Inferior parietal cortex (tissue), 1 donor: Measurements from ENCODE around the gene TMEM95.
A peak's percentile ranks its signal among the peaks of the same experiment; 100 is the strongest.
"Not testable (repeated sequence)": the region's sequence is repeated elsewhere in the genome, so short reads cannot be mapped to it uniquely, and the experiment has no call there.

Experiments used
- DNase-seq: peaks from one replicate; pipeline ENCODE4 v3.0.0-alpha.2; 2016; ENCODE audit errors: extremely low spot score

The TMEM95 gene

DNA sequence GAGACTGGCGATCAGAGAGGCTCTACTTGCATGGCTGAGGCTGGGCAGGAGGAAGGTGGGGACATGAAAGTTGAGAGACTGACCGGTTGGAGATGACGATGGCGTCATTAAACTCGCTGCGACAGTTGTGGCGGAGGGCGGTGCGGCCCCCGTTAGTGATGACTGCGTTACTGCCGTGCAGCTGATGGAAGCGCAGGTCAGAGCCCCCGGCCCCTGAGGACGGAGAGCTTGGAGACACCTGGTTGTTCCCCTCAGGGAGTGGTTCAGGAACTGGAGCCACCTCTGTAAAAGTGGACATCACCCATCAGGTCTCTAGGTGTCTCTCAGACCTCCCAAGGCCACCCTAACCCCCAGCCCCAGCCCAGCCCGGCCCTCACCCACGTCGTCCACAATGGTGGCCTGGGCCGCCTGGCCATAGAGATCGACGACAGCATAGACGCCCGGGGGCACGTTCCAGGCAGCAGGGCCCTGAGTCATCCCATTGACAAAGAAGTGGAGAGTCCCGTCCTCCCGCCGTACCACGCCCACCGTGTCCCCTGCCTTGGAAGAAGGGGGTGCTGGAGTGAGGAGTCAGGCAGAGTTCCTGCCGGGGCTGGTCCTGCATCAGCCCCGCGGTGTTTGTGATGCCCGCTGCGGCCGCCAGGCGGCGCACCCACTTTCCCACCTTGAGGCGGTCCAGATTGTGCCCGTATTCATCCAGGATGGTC lies 31.1 kb upstream of the TMEM95 start:
- DNase-seq: no peak

DNA sequence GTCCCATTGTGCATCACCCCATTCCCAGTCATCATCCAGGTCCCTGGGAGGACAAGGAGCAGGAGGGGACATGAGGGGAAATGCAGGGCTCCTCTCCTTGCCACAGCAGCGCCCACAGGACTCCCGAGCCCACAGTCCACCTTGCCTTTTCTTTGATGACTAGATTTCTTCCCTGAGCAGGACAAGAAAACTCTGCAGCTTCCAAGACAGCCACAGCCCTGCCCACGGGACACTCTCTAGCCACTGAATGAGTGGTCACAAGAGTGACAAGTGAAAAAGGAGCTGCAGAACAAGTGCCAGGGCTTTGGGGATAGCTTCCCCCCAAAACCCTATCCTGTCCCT lies 30.5 kb upstream of the TMEM95 start:
- no peak for DNase-seq

DNA sequence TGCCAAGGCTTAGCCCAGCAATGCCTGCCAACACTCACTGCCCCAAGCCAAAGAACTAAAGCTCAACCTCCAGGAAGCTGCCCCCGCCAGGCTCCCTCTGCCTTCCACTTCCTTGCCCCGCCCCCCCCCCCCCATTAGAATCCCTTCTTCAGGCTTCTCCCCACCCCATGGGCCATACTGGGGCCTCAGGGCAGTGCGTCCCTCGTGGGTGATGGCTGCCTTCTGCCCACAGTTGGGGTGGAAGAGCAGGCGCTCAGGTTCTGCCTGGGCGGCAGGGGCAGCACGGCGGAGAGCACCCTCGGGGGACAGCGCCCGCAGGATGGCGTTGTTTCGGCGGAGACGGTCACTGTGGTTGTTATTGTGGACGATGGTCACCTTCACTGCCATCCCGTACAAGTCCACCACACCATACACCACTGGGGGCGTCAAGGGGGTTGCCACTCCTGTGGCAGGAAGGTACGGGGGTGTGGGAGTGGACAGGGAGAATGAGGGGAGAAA lies 29.9 kb upstream of the TMEM95 start:
- DNase-seq: no peak

DNA sequence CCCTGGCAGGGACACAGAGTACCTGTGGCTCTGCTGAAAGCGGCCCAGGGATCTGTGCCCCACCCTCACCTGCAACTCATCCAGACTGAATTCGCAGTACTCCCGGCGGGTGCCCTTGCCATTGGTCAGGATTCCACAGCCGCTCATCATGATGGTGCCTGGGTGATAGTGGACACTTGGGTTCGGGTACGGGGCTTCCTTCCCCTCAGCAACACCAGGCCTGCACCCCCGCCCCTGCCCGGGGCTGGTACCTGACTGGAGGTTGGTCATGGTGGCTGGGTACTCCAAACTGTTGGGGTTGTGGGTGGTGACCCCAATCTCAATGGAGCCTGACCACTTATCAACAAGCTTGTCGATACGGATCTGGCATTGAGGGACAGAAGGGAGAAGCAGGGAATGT lies 28.8 kb upstream of the TMEM95 start:
- DNase-seq: no peak

DNA sequence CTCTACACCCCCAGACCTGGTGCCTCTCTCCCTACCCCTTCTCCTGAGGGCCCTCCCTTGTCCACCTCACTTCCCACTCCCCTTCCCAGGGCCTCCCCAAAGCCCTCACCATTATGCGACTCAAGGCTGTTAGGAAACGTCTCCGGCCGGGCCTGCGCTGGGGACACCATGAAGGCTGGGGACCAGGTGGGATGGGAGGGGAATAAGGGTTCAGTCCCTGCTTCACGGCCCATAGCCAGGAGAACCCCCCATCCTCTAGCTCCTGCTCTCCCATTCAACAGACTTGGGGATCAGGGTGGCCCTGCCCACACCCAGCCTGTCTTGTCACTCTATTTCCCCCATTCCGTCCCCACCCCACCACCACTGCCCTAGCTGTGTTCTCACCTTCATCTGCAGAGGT lies 27.9 kb upstream of the TMEM95 start:
- no peak for DNase-seq

DNA sequence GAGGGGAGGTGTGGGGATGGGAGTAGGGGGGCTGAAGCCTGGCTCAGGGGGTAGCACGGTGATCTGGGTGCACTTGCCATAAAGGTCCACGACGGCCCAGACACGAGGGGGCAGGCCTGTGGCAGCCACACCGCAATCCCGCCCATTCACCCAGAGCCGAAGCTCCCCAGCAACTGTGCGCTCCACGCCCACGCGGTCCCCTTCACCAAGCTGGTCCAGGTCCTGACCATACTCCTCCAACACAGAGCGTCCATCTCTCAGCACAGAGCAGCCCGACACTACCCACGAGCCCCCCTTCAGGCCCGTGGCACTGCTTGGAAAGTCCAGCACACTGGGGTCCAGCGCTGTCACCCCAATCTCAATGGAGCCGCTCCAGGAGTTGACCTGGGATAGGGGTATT lies 27.5 kb upstream of the TMEM95 start:
- no peak for DNase-seq

DNA sequence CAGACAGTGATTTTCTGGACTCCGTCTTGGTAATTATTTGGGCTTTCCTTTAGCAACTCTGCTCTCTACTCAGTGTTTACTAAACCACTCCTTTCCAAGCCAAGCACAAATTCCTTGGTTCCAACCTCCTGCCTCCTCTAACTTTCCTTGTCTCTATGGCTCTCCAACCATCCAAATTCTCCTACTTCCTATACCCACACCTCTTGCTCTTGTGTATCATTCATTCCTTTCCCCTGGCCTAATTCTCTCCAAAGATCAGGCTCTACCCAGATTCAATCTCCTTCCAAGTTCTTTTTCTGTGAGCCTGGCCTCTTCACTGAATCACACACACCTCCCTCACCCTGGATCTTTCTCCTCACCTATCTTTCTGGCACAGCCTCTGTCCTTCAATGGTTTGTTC lies 26.9 kb upstream of the TMEM95 start:
- no peak for DNase-seq

DNA sequence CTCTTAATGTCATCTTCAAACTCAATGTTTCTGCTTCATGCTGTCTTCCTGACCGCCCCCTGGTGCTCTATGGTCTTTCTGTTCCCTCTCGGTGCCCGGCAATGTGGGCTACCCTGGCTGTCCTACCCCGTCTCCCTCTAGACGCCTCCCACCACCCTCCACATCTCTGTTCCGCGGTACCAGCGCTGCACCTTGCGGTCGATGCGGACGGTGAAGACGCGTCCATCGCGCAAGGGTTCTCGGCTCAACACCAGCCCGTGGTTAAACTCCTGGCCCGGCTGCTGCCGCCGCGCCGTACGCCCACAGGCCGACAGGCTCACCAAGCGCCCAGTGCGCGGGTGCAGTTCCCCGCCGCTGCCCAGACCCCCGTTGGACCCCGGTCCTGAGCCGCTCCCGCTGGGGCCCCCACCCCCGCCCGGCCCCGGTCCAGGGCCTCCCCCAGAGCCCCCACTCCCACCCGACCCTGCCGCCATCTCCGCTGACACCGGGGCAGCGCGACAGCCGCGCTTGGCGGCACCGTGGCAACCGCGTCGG lies 26.0 kb upstream of the TMEM95 start, which contains the start of gene NEURL4:
TSS of gene NEURL4 (minus strand) at position 496 of the 534 bp plus-strand sequence. CDS start at position 473, 23 bp downstream.
- DNase-seq: no peak

DNA sequence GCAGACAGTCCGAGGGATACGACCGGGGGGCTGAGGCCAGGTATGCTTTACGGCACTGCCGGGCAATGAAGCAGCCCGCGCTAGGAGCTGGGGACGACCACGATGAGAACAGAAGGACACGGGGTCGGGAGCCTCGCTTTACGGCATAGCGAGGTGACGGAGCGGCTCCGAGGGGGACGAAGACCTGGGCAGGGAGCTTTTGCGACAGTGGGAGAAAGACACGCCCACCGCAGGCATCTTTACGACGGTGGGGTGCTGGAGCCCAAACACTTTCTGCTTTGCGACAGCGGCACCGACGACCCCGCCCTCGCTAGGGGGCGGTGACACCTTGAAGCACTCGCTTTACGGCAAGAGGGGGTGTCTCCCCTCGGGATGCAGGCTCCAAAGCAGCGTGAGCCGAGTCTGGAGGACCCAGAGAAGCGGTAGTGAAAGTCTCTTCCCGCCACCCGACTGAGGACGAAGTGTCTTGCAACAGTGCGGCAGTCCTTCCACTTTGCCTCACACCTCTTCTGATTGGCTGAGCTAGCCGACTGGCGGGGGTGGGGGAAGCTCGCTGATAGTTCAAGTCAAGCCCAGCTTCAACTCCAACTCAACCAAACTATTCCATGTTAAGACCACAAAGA lies 25.5 kb upstream of the TMEM95 start:
- DNase-seq: peak; percentile 98

DNA sequence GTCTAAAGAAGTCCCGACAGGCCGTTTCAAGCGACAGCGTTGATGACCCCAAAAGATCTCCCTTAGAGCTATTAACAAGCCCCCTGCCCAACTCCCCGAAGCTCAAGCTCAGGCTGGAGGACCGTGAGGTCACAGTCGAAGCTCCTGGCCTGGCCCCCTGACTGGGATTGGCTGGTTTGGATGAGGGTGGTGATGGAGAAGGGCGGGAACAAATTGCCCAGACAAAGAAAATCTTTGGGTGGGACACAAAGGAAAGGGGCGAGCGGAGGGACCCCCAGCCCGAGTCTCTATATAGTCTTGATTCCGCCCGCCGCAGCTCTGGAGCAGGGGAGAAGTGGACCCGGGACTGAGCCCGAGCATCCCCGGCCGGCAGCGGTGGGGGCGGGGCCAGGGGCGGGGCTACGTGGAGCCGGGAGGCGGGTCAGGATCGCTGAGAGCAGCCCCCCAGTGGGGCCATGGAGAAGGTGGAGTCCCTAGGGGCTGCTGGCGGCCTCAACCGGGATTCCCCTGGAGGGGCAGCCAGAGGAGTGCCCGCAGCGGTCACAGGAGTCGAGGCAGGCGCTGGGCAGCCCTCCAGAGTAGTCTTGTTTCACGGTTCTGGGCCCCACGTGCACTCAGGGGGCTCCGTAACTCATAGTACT lies 24.8 kb upstream of the TMEM95 start:
- DNase-seq: peak; percentile 70

DNA sequence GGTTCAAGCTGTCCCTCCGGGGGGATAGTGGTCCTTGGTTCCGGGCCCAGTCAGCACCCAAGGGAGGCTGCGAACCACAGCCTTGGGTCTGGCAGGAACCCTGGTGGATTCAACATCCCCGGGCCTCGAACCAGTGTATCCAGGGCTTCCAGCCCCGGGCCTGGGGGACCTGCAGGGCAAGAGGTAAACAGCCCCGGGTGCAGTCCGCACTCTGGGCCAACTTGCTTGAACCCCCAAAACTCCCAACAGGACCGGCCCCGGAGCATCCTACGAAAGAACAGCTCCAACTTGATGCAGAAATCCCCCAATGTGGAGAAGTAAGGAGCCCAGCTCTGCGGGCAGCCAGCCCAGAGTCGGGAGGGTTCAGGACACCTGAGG lies 24.3 kb upstream of the TMEM95 start:
- no peak for DNase-seq

DNA sequence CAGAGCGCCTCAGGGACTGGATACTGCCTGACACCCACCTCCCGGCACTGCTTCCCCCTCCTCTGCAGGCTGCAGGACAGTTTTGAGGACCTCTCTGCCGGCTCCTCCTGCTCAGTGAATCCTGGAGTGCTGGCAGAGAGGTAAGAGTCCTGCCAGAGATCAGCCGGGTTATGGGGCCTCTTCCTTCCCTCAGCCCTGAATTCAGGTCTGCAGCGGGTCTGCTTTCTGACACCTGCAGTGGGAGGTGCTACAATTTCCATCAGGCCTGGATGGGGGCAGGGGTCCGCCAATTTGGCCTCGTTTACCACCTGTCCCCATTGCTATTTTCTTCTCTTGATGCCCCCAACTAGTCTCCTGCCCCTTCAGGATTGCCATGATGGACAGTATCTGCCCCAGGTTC lies 22.8 kb upstream of the TMEM95 start:
- DNase-seq: no peak

DNA sequence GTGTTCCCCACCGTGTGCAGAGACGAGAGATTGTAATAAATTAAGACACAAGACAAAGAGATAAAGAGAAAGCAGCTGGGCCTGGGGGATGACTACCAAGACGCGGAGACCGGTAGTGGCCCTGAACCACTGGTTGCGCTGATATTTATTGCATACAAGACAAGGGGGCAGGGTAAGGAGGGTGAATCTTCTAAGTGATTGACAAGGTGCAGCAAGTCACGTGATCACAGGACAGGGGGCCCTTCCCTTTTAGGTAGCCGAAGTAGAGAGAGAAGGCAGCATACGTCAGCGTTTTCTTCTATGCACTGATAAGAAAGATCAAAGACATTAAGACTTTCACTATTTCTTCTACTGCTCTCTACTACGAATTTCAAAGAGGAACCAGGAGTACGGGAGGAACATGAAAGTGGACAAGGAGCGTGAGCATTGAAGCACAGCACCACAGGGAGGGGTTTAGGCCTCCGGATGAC lies 22.3 kb upstream of the TMEM95 start:
- not testable (repeated sequence) for DNase-seq

DNA sequence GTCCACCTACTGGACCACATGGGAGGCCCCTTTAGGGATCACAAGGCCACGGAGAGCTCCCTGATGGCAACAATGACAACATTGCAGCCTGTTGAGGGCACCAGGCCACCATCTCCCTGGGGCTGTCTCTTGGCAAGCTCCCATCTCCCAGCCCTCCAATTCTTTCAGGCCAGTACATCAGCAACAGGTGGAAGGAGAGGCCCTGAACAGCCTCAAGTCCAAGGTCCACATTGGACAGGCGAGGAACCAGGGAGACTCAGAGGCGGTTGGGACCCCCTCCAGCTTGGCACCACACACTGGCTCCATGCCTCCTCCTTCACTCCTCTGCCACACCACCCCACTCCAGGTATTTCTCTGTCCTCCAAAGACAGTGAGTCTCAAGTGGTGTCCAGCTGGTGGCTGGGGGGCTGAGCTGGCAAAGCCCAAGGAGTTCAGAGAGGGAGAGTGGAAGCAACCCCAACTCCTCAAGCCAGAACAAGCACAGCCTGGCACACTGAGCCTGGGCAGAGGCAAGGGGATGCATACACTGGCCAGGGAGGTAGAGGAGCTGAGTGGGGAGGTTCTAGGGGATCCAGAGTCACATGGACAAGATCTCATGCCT lies 19.9 kb upstream of the TMEM95 start:
- no peak for DNase-seq

DNA sequence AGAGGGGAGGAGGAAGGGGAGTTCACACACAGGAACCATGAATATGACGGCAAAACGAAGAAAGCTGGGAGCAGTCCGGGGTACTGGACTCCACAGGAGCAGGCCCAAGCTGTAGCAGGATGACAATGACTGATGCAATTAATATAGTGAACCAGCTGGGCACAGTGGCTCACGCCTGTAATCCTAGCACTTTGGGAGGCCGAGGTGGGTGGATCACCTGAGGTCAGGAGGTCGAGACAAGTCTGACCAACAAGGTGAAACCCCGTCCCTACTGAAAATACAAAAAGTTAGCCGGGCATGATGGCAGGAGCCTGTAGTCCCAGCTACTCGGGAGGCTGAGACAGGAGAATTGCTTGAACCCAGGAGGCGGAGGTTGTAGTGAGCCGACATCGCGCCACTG lies 19.2 kb upstream of the TMEM95 start:
- DNase-seq: not testable (repeated sequence)

DNA sequence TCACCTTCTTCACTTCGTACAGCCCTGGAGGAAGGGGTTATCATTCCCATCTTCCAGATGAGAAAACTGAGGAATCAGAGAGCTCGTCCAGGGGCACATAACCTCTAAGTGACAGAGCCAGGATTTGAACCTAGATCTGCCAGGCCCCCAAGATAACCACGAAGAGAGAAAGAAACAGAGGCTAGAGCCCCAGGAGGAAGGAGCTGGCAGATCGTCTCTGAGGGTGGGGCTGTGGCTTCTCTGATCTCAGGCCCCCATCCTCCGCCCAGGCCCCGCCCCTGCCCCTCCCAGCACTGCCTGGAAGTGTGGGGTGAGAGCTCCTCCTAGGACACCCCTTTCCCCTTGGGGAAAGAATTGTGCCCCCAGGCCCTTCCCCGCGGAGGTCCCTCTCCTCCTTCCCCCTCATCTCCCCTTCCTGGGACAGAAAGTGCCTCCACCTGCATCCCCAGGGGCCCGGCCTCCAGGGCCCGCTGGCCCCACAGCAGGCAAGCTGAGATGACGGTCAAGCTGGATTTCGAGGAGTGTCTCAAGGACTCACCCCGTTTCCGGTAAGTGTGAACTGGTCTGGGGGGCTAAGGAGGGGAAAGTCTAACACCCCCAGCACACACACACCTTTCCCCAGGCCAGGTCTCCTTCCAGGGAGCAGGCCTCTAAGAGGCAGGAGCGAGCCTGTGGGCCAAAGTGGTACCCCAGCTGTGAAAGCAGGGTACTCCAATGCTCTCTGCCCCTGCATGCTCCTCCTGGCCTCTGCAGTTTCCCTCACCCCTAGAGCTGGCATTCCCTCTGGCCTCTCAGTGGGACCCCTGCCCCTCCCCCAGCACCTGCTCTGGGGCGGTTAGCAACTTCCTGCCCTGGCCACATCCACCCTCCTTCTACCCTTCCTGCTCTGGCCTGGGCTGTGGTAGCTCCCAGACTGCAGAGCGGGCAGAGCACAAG lies 18.4 kb upstream of the TMEM95 start, which contains the start of gene ACAP1:
TSS of gene ACAP1 (plus strand) at position 290 of the 936 bp plus-strand sequence. CDS start at position 496, 206 bp downstream.
- DNase-seq: no peak

DNA sequence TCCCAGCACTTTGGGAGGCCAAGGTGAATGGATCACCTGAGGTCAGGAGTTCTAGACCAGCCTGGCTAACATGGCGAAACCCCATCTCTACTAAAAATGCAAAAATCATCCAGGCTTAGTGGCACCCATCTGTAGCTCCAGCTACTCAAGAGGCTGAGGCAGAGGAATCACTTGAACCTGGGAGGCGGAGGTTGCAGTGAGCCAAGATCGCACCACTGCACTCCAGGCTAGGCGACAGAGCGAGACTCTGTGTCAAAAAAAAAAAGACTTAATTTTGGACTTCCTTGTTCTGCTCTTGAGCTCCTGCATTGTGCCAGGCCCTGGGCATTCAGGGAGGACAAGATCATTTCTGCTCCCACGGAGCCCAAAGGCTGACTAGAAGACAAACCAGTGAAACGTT lies 17.4 kb upstream of the TMEM95 start:
- not testable (repeated sequence) for DNase-seq

DNA sequence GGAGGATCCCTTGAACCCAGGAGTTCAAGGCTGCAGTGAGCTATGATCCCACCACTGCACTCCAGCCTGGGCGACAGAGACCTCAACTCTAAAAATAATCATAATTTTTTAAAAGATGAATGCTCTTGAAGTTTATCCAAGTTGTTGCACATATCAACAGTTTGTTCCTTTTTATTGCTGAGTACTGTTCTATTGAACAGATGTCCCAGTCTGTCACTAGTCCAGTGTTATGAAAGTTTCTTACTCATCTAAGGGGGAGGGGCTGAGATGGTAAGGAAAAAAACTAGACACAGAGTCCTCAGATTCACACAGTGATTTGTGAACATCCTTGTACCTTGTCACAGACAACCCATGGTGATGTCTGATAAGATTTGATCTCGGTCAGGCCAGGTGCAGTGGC lies 14.8 kb upstream of the TMEM95 start:
- DNase-seq: peak; percentile 11

DNA sequence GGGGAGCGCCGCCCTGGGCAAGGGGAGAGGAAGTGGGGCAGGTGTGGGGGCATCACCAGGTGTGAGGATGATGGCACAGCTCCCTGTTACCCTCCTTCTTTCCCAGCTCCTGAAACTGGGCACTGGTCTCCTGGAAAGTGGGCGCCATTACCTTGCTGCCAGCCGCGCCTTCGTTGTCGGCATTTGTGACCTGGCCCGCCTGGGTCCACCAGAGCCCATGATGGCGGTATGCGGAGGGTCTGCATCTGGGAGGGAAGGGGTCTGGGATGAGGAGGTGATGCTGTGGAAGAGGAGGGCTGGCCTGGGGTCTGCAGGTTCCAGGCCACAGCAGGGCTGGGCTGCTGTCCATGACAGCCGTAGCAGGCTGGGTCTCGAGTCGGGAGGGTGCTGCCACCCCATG lies 13.1 kb upstream of the TMEM95 start:
- DNase-seq: no peak

DNA sequence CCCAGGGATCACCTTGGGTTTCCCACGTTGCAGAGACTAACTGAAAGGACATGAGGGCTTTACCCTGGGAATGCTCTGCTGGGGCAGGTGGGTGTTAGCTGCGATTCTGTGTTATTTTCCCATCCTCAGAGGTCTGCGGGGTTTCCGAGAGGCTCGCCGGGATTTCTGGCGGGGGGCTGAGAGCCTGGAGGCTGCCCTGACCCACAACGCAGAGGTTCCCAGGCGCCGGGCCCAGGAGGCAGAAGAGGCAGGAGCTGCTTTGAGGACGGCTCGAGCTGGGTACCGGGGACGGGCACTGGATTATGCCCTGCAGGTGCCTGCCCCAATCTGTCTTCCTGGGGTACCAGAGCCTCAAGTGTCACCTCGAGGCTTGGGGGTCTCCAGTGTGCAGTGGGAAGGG lies 11.7 kb upstream of the TMEM95 start:
- DNase-seq: no peak
